HEK293 (cell line): Measurements from ENCODE around the gene LCMT1.

Experiments used
- CTCF ChIA-PET: fragments of 350-600 bp; formaldehyde crosslinking; extraction: SDS; loops from one replicate; lab custom pipeline; 2021; ENCODE audit warnings: antibody characterized with exemption; lab: Yijun Ruan, JAX
- POLR2A ChIA-PET: fragments of 300-600 bp; formaldehyde crosslinking; extraction: SDS; loops from one replicate; lab custom pipeline; 2020; ENCODE audit warnings: antibody characterized with exemption, inconsistent platforms; lab: Yijun Ruan, JAX
- H3K27ac ChIP-seq: fragments of 200-500 bp; sonication (Bioruptor generic); 2 replicates; pipeline ENCODE4 v1.5.1; 2014; ENCODE audit warnings: low read depth, low read length, control low read depth, inconsistent platforms; ENCODE audit errors: extremely low read depth
- H3K36me3 ChIP-seq, 2 experiments: fragments of 200-500 bp in 1 of 2; sonication (Bioruptor generic) in 1 of 2; 1 replicate in 1 of 2; 2 replicates in 1 of 2; pipeline ENCODE4 v1.5.1; 2014 to 2017; ENCODE audit warnings: inconsistent platforms in 2 of 2, low read length in 2 of 2; ENCODE audit not compliant: control insufficient read depth in 2 of 2, insufficient read depth in 1 of 2
- H3K4me1 ChIP-seq: fragments of 200-500 bp; sonication (Bioruptor generic); 2 replicates; pipeline ENCODE4 v1.5.1; 2014; ENCODE audit warnings: mild to moderate bottlenecking, low read length, inconsistent platforms; ENCODE audit not compliant: control insufficient read depth, insufficient read depth
- H3K4me3 ChIP-seq: 2 replicates; pipeline ENCODE4 v1.5.1; 2011; ENCODE audit warnings: low read depth, mild to moderate bottlenecking, control low read depth, low read length, moderate library complexity
- H3K9me3 ChIP-seq: fragments of 200-500 bp; sonication (Bioruptor generic); 2 replicates; pipeline ENCODE4 v1.5.1; 2014; ENCODE audit warnings: low read depth, low read length, inconsistent platforms; ENCODE audit not compliant: control insufficient read depth, insufficient read depth
- GLI2 ChIP-seq: fragments of 450-650 bp; formaldehyde crosslinking; IDR thresholded peaks from 2 replicates; pipeline ENCODE4; 2017; ENCODE audit warnings: missing biosample characterization, missing genetic modification characterization, low read depth, borderline replicate concordance
- GLIS1 ChIP-seq: fragments of 450-650 bp; formaldehyde crosslinking; IDR thresholded peaks from 2 replicates; pipeline ENCODE4 v1.5.1; 2016; ENCODE audit warnings: missing biosample characterization, missing genetic modification characterization
- HOXC10 ChIP-seq: sonication (generic); formaldehyde crosslinking; IDR thresholded peaks from 2 replicates; pipeline ENCODE4 v1.8.1; 2023; ENCODE audit warnings: mild to moderate bottlenecking, missing genetic modification reagents
- MYNN ChIP-seq: fragments of 450-650 bp; formaldehyde crosslinking; IDR thresholded peaks from 2 replicates; pipeline ENCODE4 v1.5.1; 2016; ENCODE audit warnings: missing biosample characterization, missing genetic modification characterization, borderline replicate concordance
- TRIM28 ChIP-seq: IDR thresholded peaks from 2 replicates; pipeline ENCODE4 v1.6.1; 2011; ENCODE audit warnings: low read length, control low read depth, borderline replicate concordance
- WT1 ChIP-seq: fragments of 450-650 bp; formaldehyde crosslinking; IDR thresholded peaks from 2 replicates; pipeline ENCODE4 v1.5.1; 2016; ENCODE audit warnings: missing biosample characterization, missing genetic modification characterization
- ZFP37 ChIP-seq: fragments of 450-650 bp; formaldehyde crosslinking; IDR thresholded peaks from 2 replicates; pipeline ENCODE4 v1.5.1; 2016; ENCODE audit warnings: missing biosample characterization, missing genetic modification characterization
- ZNF132 ChIP-seq: fragments of 450-650 bp; formaldehyde crosslinking; IDR thresholded peaks from 2 replicates; pipeline ENCODE4 v1.5.1; 2017; ENCODE audit warnings: missing biosample characterization, missing genetic modification characterization, borderline replicate concordance
- ZNF157 ChIP-seq: fragments of 450-650 bp; formaldehyde crosslinking; IDR thresholded peaks from 2 replicates; pipeline ENCODE4 v1.5.1; 2016; ENCODE audit warnings: missing biosample characterization, missing genetic modification characterization
- ZNF292 ChIP-seq: fragments of 450-650 bp; formaldehyde crosslinking; IDR thresholded peaks from 2 replicates; pipeline ENCODE4 v1.5.1; 2016; ENCODE audit warnings: low read depth, missing biosample characterization, missing genetic modification characterization, borderline replicate concordance
- ZNF404 ChIP-seq: fragments of 450-650 bp; formaldehyde crosslinking; IDR thresholded peaks from 2 replicates; pipeline ENCODE4 v1.5.1; 2017; ENCODE audit warnings: missing biosample characterization, missing genetic modification characterization
- ZNF423 ChIP-seq: fragments of 450-650 bp; formaldehyde crosslinking; IDR thresholded peaks from 2 replicates; pipeline ENCODE4 v1.5.1; 2016; ENCODE audit warnings: missing biosample characterization, missing genetic modification characterization
- ZNF518A ChIP-seq: fragments of 450-650 bp; formaldehyde crosslinking; conservative IDR thresholded peaks from 2 replicates; pipeline ENCODE4 v1.5.1; 2016; ENCODE audit warnings: low read depth, missing biosample characterization, missing genetic modification characterization
- ZNF610 ChIP-seq: fragments of 450-650 bp; formaldehyde crosslinking; IDR thresholded peaks from 2 replicates; pipeline ENCODE4 v1.5.1; 2016; ENCODE audit warnings: missing biosample characterization, missing genetic modification characterization, borderline replicate concordance
- ZNF621 ChIP-seq: fragments of 450-650 bp; formaldehyde crosslinking; IDR thresholded peaks from 2 replicates; pipeline ENCODE4 v1.5.1; 2017; ENCODE audit warnings: missing biosample characterization, missing genetic modification characterization
- ZNF645 ChIP-seq: fragments of 450-650 bp; formaldehyde crosslinking; IDR thresholded peaks from 2 replicates; pipeline ENCODE4; 2016; ENCODE audit warnings: missing biosample characterization, missing genetic modification characterization
- ZNF677 ChIP-seq: fragments of 450-650 bp; IDR thresholded peaks from 2 replicates; pipeline ENCODE4 v1.5.0; 2018; ENCODE audit warnings: missing biosample characterization, mild to moderate bottlenecking, missing genetic modification characterization, moderate library complexity
- ZNF76 ChIP-seq: fragments of 450-650 bp; formaldehyde crosslinking; IDR thresholded peaks from 2 replicates; pipeline ENCODE4; 2016; ENCODE audit warnings: low read depth, missing biosample characterization, missing genetic modification characterization, borderline replicate concordance
- ZNF776 ChIP-seq: fragments of 450-650 bp; formaldehyde crosslinking; IDR thresholded peaks from 2 replicates; pipeline ENCODE4 v1.5.0; 2017; ENCODE audit warnings: missing biosample characterization, missing genetic modification characterization, borderline replicate concordance
- ZSCAN16 ChIP-seq: fragments of 450-650 bp; formaldehyde crosslinking; IDR thresholded peaks from 2 replicates; pipeline ENCODE4 v1.5.1; 2016; ENCODE audit warnings: missing biosample characterization, missing genetic modification characterization
- TF ChIP-seq, protein P1 (sequence below): fragments of 450-650 bp; formaldehyde crosslinking; IDR thresholded peaks from 2 replicates; pipeline ENCODE4 v1.5.1; 2016; ENCODE audit warnings: missing biosample characterization, missing genetic modification characterization, borderline replicate concordance
- TF ChIP-seq, protein P2 (sequence below): fragments of 450-650 bp; formaldehyde crosslinking; IDR thresholded peaks from 2 replicates; pipeline ENCODE4 v1.5.1; 2016; ENCODE audit warnings: missing biosample characterization, missing genetic modification characterization

LCMT1 gene

DNA sequence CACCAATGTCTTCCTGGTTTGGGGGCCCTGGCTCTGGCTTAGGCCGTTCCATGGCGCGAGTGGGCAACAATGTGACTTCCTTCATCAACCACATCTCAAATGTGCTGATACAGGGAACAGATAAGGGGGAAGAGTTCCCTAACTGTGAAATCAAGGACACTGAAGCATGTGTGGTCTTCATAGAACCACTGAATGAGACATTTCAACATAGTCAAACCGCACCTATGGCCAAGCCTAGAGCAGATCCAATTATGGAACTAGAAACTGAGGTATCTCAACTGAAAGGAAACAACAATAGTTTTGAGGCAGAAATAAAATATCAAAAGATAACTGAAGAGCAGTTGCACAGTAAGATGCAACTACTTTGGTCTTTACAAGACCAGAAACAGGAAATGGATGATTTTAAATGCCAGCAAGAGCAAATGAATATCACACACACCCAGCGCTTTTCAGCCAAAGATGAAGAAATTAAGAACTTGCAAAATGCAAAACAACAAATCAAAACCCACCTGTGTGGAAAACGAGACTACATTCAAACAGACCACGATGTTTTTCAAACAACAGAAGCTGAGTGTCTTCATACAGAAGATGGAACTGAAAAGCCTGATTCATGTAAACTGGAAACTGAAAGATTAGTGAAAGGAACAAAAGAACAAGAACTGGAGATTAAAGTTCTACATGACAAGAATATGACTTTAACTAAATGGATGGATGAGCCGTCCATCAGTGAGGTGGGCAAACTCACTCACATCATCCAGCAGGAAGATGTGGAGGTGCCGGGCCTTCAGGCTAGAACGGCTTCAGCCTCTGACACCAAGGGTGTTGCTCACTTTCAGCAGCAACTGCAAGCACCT is 18.1 kb upstream of the LCMT1 start:
- CTCF ChIA-PET: interaction anchor here (0.6 kb wide), 1 partner anchor 1052 kb away, joined by 3 read pairs; no protein-coding TSS in a partner anchor
- Histone ChIP-seq H3K4me3 (no peak overlapping the region), H3K36me3 (no peaks in the 10 kb centered on the region), H3K27ac (no peak overlapping the region), H3K9me3 (no peaks in the 10 kb centered on the region), H3K4me1 (no peaks in the 10 kb centered on the region)
- TF ChIP-seq ZFP37 (tag by site-specific recombination) (no peak), ZNF423 (no peak), HOXC10 (no peak), ZNF610 (tag by site-specific recombination) (no peak), TRIM28 (no peak), GLIS1 (no peak), ZNF76 (tag by site-specific recombination) (no peak), ZNF621 (no peak)
- TF ChIP-seq, protein P1, sequence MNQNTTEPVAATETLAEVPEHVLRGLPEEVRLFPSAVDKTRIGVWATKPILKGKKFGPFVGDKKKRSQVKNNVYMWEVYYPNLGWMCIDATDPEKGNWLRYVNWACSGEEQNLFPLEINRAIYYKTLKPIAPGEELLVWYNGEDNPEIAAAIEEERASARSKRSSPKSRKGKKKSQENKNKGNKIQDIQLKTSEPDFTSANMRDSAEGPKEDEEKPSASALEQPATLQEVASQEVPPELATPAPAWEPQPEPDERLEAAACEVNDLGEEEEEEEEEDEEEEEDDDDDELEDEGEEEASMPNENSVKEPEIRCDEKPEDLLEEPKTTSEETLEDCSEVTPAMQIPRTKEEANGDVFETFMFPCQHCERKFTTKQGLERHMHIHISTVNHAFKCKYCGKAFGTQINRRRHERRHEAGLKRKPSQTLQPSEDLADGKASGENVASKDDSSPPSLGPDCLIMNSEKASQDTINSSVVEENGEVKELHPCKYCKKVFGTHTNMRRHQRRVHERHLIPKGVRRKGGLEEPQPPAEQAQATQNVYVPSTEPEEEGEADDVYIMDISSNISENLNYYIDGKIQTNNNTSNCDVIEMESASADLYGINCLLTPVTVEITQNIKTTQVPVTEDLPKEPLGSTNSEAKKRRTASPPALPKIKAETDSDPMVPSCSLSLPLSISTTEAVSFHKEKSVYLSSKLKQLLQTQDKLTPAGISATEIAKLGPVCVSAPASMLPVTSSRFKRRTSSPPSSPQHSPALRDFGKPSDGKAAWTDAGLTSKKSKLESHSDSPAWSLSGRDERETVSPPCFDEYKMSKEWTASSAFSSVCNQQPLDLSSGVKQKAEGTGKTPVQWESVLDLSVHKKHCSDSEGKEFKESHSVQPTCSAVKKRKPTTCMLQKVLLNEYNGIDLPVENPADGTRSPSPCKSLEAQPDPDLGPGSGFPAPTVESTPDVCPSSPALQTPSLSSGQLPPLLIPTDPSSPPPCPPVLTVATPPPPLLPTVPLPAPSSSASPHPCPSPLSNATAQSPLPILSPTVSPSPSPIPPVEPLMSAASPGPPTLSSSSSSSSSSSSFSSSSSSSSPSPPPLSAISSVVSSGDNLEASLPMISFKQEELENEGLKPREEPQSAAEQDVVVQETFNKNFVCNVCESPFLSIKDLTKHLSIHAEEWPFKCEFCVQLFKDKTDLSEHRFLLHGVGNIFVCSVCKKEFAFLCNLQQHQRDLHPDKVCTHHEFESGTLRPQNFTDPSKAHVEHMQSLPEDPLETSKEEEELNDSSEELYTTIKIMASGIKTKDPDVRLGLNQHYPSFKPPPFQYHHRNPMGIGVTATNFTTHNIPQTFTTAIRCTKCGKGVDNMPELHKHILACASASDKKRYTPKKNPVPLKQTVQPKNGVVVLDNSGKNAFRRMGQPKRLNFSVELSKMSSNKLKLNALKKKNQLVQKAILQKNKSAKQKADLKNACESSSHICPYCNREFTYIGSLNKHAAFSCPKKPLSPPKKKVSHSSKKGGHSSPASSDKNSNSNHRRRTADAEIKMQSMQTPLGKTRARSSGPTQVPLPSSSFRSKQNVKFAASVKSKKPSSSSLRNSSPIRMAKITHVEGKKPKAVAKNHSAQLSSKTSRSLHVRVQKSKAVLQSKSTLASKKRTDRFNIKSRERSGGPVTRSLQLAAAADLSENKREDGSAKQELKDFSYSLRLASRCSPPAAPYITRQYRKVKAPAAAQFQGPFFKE (tag by site-specific recombination): no peak
- TF ChIP-seq, protein P2, sequence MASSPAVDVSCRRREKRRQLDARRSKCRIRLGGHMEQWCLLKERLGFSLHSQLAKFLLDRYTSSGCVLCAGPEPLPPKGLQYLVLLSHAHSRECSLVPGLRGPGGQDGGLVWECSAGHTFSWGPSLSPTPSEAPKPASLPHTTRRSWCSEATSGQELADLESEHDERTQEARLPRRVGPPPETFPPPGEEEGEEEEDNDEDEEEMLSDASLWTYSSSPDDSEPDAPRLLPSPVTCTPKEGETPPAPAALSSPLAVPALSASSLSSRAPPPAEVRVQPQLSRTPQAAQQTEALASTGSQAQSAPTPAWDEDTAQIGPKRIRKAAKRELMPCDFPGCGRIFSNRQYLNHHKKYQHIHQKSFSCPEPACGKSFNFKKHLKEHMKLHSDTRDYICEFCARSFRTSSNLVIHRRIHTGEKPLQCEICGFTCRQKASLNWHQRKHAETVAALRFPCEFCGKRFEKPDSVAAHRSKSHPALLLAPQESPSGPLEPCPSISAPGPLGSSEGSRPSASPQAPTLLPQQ: no peak
- POLR2A ChIA-PET: no interaction called here

- TF ChIP-seq ZNF518A (tag by site-specific recombination) (no peak), ZNF776 (no peak), WT1 (no peak), ZNF404 (tag by site-specific recombination) (no peak), ZSCAN16 (tag by site-specific recombination) (no peak), ZNF677 (no peak), ZNF157 (tag by site-specific recombination) (no peak), ZNF645 (tag by site-specific recombination) (no peak), ZNF292 (tag by site-specific recombination) (no peak), GLI2 (tag by site-specific recombination) (no peak), ZNF132 (tag by site-specific recombination) (no peak), MYNN (no peak)
- TF ChIP-seq, all 188 proteins: peak for 0
- H3K9me3 ChIP-seq: no peaks in the 10 kb centered on the region
- H3K27ac ChIP-seq: no peak overlapping the region
- no peaks in the 10 kb centered on the region for H3K4me1 ChIP-seq
- H3K36me3 ChIP-seq: no peaks in the 10 kb centered on the region
- POLR2A ChIA-PET: no interaction called here
- H3K4me3 ChIP-seq: no peak overlapping the region
- CTCF ChIA-PET: no interaction called here
Observed at GRCh38 chr16:25094596-25094995, 16.9 kb upstream of the LCMT1 start.
